ENCODE data around the gene BLID.

- TF ChIP-seq CTCF (conservative IDR thresholded peaks at IDR 0.05; ENCODE audit: low read depth, low read length) = no peak
- TF ChIP-seq BHLHE40 (IDR thresholded peaks at IDR 0.05; ENCODE audit: low read depth, low read length) = peak; percentile 67
- TF ChIP-seq MXI1 (IDR thresholded peaks at IDR 0.05; ENCODE audit: borderline replicate concordance, low read depth, low read length) = no peak
- TF ChIP-seq FOS (IDR thresholded peaks at IDR 0.05; ENCODE audit: low read depth, low read length) = peak; percentile 90
- TF ChIP-seq POLR2A (IDR thresholded peaks at IDR 0.05; ENCODE audit: low read depth, low read length) = no peak
Measured at GRCh38 chr11:122137078-122137793, 21.2 kb upstream of the BLID start.
